ENCODE data around the gene SLC28A1. TPM values are rescaled to one million over a fixed set of nuclear protein-coding genes. Genes with fewer than 3 reads are reported as not detected.

SLC28A1 gene
- total and polyA plus RNA-seq, 2 of the 4 experiments (the other 2 are of a cell fraction), result not detected

GRCh38 chr15:84953726-84954125 is 69.3 kb downstream of the SLC28A1 start:
- Histone ChIP-seq H3K27me3 (ENCODE audit: control insufficient read depth, insufficient read depth, low read length) (no peaks in the 10 kb centered on the region), H4K5ac (ENCODE audit: low read depth, low read length) (no peak overlapping the region), H3K27ac (ENCODE audit: insufficient read depth, low read length) (no peak overlapping the region), H4K91ac (ENCODE audit: insufficient read depth, low read depth, low read length) (peak overlapping the region; percentile 19; the same call in 1 of the 2 replicates), H3K4me3 (ENCODE audit: insufficient read depth, low read depth, low read length) (no peak overlapping the region), H2AK9ac (replicated peaks; ENCODE audit: low read depth, low read length, poor library complexity) (no peak overlapping the region), H3K9me1 (ENCODE audit: insufficient read depth, low read length) (peaks cover 7% of the 10 kb centered on the region), H2BK5ac (ENCODE audit: low read depth, low read length, poor library complexity, severe bottlenecking) (no peak overlapping the region), H2AK5ac (ENCODE audit: low read depth, low read length) (peak overlapping the region; percentile 81), H3K4ac (ENCODE audit: low read depth, low read length) (peak overlapping the region; percentile 38; the same call in 1 of the 2 replicates), H2BK20ac (ENCODE audit: low read depth, low read length) (peak overlapping the region; percentile 28), H4K8ac (ENCODE audit: low read depth in 2 of 2, low read length in 2 of 2) (peak overlapping the region in 1 of 2 experiments; percentile 39; a peak in 1 of 4 replicates), H4K20me1 (ENCODE audit: insufficient read depth, low read length) (no peaks in the 10 kb centered on the region), H3K79me1 (ENCODE audit: low read depth in 1 of 2, low read length in 2 of 2) (peaks cover 0 to 8% of the 10 kb centered on the region in 2 experiments; a peak in 1 of 4 replicates), H3K23ac (ENCODE audit: low read depth, low read length) (no peak overlapping the region), H2BK120ac (ENCODE audit: low read depth, low read length) (peak overlapping the region; percentile 48; the same call in 1 of the 2 replicates), H3K18ac (ENCODE audit: low read depth, low read length) (peak overlapping the region; percentile 37; the same call in 1 of the 2 replicates), H3K4me2 (ENCODE audit: low read depth, low read length) (no peak overlapping the region), H3K9me3 (ENCODE audit: control insufficient read depth, insufficient read depth, low read length) (no peaks in the 10 kb centered on the region), H2BK15ac (ENCODE audit: low read depth, low read length) (peak overlapping the region; percentile 34; the same call in 1 of the 3 replicates), H3K14ac (replicated peaks; ENCODE audit: low read depth, low read length) (peak overlapping the region; percentile 78), H3K36me3 (ENCODE audit: control insufficient read depth, insufficient read depth, low read length) (no peaks in the 10 kb centered on the region), H2AFZ (replicated peaks; ENCODE audit: low read length, poor library complexity) (peak overlapping the region; percentile 76), H3K4me1 (ENCODE audit: control insufficient read depth, insufficient read depth, low read length) (peaks cover 10% of the 10 kb centered on the region), H3K56ac (ENCODE audit: extremely low read depth, insufficient read depth, low read length) (no peak overlapping the region), H3K9ac (ENCODE audit: low read depth, low read length) (no peak overlapping the region)
- no TSS peak for BruUV-seq (replicated peaks)
- intact Hi-C loops (cut with micrococcal nuclease), result no loop called here
- dilution Hi-C loops (cut with HindIII; ENCODE audit: low sequenced_read_pairs, unreplicated experiment), result loop anchor here (10.0 kb wide), 1 partner anchor 91 kb away; no protein-coding TSS in a partner anchor
- DNase-seq, result no peak
- TF ChIP-seq USF2 (IDR thresholded peaks at IDR 0.05; ENCODE audit: low read depth, low read length) (no peak), NFE2L2 (IDR thresholded peaks at IDR 0.05; ENCODE audit: low read depth, low read length) (no peak), CEBPB (IDR thresholded peaks at IDR 0.05; ENCODE audit: low read depth, low read length) (no peak), POLR2A (IDR thresholded peaks at IDR 0.05; ENCODE audit: low read depth, low read length) (no peak), CTCF (conservative IDR thresholded peaks at IDR 0.05; ENCODE audit: low read depth, low read length) (no peak), MAZ (IDR thresholded peaks at IDR 0.05; ENCODE audit: borderline replicate concordance, low read depth, low read length) (no peak), MAFK (IDR thresholded peaks at IDR 0.05; ENCODE audit: low read depth, low read length) (no peak), CHD1 (IDR thresholded peaks at IDR 0.05; ENCODE audit: low read depth, low read length) (no peak)
- TF ChIP-seq, protein P1, sequence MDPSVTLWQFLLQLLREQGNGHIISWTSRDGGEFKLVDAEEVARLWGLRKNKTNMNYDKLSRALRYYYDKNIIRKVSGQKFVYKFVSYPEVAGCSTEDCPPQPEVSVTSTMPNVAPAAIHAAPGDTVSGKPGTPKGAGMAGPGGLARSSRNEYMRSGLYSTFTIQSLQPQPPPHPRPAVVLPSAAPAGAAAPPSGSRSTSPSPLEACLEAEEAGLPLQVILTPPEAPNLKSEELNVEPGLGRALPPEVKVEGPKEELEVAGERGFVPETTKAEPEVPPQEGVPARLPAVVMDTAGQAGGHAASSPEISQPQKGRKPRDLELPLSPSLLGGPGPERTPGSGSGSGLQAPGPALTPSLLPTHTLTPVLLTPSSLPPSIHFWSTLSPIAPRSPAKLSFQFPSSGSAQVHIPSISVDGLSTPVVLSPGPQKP (IDR thresholded peaks at IDR 0.05; ENCODE audit: borderline replicate concordance, low read depth, low read length), result no peak
- WGBS, 2 experiments (ENCODE audit: extremely low coverage in 2 of 2, insufficient read length in 1 of 2), result no CpG with 5 or more reads among the region's 1 CpG
- ChIA-PET CTCF (interaction anchor here (1.0 to 1.8 kb wide), 2 partner anchors 75 to 90 kb away, joined by 5 read pairs; no protein-coding TSS in a partner anchor), POLR2A (ENCODE audit: unreplicated experiment) (no interaction called here)
- in situ Hi-C loops (cut with MboI; ENCODE audit: low sequenced_read_pairs), result loop anchor here (25.0 kb wide), 1 partner anchor 334 kb away; no protein-coding TSS in a partner anchor
- ATAC-seq (ENCODE audit: low read depth), result no peak
